H1 (cell line): Measurements from ENCODE around the gene HIPK1. TPM values are rescaled to one million over a fixed set of nuclear protein-coding genes. Genes with fewer than 3 reads are reported as not detected.

Source experiments
- polyA plus RNA-seq, 7 experiments: library from polyadenylated mRNA; depleted of rRNA in 3 of 7; stranded (reverse) in 5 of 7; unstranded in 2 of 7; fragments of >200 nt in 5 of 7; fragments of 200-250 nt in 2 of 7; gene quantifications; 1 replicate in 5 of 7; 2 replicates in 1 of 7; 4 replicates in 1 of 7; pipeline versions ENCODE4 v1.2.1 to v1.2.3, GENCODE V29; 2011 to 2013; ENCODE audit warnings: missing spikeins in 2 of 7, mixed read lengths in 2 of 7
- total RNA-seq: library from RNA; stranded (reverse); fragmentation: NEBNext Ultra II Directional; extraction: Animal tissue kit (Norgen Biotek cat#: 25700); gene quantifications from 2 replicates; pipeline ENCODE4 v1.2.1, GENCODE V29; 2021
- TF ChIP-seq, protein P1 (sequence below): IDR thresholded peaks from 2 replicates; pipeline ENCODE4 v1.6.1; 2011; ENCODE audit warnings: low read depth, mild to moderate bottlenecking, low read length; ENCODE audit not compliant: insufficient read depth

HIPK1 gene
- total and polyA plus RNA-seq, 2 of the 8 experiments (the other 6 are each of a cell fraction or from before 2014, with no cell fraction given): 46.2 to 64.3 TPM

DNA sequence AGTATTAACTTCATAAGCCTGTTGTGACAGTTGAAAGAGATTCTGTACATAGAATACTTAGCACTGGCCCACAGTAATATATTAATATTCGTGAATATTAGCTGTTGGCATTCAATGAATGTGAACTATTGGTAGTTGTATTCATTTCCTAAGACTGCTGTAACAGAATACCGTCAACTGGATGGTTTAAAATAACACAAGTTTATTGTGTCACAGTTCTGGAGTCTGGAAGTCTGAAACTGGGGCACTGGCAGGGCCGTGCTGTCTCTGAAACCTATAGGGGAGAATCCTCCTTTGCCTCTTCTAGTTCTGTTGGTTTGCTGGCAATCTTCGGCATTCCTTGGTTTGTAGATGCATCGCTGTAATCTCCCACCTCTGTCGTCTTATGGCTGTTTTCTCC is 97.7 kb downstream of the HIPK1 start (continued):
- TF ChIP-seq, protein P1, sequence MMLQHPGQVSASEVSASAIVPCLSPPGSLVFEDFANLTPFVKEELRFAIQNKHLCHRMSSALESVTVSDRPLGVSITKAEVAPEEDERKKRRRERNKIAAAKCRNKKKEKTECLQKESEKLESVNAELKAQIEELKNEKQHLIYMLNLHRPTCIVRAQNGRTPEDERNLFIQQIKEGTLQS: no peak
- TF ChIP-seq, all 59 proteins: peak for 0

Other genes starting within 250 kb of the HIPK1 start
- gene PHTF1, start 169.8 kb upstream of the HIPK1 start, total RNA-seq: 26.9 and 27.7 TPM in 2 replicates
- gene PHTF1, start 169.8 kb upstream of the HIPK1 start, polyA plus RNA-seq (2011; rRNA removed): 6.5 and 9.1 TPM in 2 replicates
- 16.4 and 17.6 TPM in 2 replicates for gene RSBN1, start 116.8 kb upstream of the HIPK1 start, total RNA-seq
- gene RSBN1, start 116.8 kb upstream of the HIPK1 start, polyA plus RNA-seq (2011; rRNA removed): 3.9 and 4.2 TPM in 2 replicates
- gene PTPN22, start 57.6 kb upstream of the HIPK1 start, total RNA-seq: not detected in 2 replicates
- gene PTPN22, start 57.6 kb upstream of the HIPK1 start, polyA plus RNA-seq (2011; rRNA removed): not detected in 2 replicates
- gene BCL2L15, start 41.7 kb upstream of the HIPK1 start, total RNA-seq: 0.11 and 0.32 TPM in 2 replicates
- gene BCL2L15, start 41.7 kb upstream of the HIPK1 start, polyA plus RNA-seq (2011; rRNA removed): 0.22 and 0.36 TPM in 2 replicates
- 8.9 and 11.7 TPM in 2 replicates for gene AP4B1, start 24.5 kb upstream of the HIPK1 start, total RNA-seq
- gene AP4B1, start 24.5 kb upstream of the HIPK1 start, polyA plus RNA-seq (2011; rRNA removed): 7.5 and 9.0 TPM in 2 replicates
- 11.0 TPM in 2 replicates for gene DCLRE1B, start 24.0 kb upstream of the HIPK1 start, total RNA-seq
- 5.5 and 7.8 TPM in 2 replicates for gene DCLRE1B, start 24.0 kb upstream of the HIPK1 start, polyA plus RNA-seq (2011; rRNA removed)
- 55.3 and 56.0 TPM in 2 replicates for gene OLFML3, start 50.1 kb downstream of the HIPK1 start, total RNA-seq
- gene OLFML3, start 50.1 kb downstream of the HIPK1 start, polyA plus RNA-seq (2011; rRNA removed): 72.1 and 72.3 TPM in 2 replicates
- 33.7 and 35.7 TPM in 2 replicates for gene SYT6, start 224.5 kb downstream of the HIPK1 start, total RNA-seq
- gene SYT6, start 224.5 kb downstream of the HIPK1 start, polyA plus RNA-seq (2011; rRNA removed): 83.5 and 92.8 TPM in 2 replicates